NCI-H2107 (cell line): Measurements from ENCODE around the gene PIK3CG.

Experiments used
- DNase-seq: peaks from one replicate; lab custom pipeline; 2025; lab: John Stamatoyannopoulos, UW

PIK3CG gene

DNA sequence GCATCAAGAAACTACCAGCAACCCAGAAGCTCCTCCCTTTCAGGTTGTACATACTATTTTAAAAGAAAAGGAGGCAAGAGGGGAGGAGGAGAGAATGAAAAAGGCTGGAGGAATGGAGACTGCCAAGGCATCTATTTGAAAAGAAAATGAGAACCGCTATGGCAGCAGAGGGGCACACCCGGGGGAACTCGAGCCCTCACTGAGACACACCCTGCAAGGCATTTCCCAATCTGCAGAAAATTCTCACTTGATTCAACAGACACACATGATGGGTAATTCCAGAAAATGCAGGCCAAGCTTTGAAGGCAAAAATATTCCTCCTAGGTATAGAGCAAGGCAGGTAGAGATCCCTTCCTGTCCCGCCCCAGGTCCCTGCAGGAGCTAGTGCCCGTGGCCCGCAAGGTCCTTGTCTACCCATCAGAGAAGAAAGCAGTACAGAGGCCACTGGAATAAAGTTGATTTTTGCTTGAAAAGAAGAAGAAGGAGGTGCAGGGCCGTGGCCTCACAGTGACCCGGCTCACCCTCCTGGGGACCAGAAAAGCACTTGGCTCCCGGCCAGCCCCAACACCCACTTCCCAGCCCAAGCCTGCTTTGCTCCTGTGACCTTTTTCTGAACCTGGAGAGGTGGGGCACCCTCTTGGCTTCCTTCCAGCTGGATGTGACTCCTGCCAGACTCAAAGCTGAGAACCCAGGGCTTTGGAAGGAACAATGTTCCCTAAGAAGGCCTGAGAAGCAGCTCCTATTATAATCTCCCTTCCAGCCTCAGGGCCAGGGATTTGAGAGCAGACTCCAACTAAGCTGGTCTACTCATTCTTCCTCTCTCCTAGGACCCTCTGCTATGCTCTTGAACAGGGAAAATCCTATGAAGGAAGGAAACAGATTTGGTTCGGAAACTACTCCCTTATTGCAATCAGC, 6.2 kb upstream of the PIK3CG start:
- no peak for DNase-seq

DNA sequence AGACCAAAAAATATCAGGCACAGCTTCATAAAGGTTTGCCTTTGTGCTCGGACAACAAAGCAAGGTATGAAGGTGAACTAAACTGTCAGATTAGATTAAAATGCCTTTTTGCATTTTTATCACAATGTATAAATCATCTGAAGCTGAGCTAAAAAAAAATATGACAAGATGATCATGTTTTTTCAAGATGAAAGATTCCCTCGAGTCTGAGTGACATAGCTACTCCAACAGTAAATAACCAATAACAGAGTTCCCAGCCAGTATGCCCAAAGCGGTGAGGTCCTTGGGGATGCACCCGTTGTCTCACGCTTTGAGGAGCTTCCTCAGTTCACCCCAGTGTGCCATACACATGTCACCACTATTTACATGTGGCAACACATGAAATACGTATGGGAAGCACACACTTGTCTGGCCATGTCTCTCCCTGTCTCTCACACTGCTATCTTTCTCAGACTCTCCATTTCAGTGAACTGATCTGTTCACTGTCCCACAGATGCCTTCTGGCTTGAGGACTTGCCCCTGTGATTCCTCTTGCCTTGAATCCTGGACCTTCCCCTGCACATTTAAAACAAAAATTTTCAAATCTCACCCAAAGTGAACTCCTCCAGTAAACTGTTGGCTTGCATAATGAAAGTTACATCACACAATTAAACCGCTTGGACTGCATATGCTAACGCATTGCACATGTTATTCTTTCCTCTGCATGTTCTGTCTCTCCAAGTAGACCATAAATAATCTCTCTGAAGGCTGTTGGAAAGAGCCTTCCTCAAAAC, 2.6 kb upstream of the PIK3CG start:
- no peak for DNase-seq

DNA sequence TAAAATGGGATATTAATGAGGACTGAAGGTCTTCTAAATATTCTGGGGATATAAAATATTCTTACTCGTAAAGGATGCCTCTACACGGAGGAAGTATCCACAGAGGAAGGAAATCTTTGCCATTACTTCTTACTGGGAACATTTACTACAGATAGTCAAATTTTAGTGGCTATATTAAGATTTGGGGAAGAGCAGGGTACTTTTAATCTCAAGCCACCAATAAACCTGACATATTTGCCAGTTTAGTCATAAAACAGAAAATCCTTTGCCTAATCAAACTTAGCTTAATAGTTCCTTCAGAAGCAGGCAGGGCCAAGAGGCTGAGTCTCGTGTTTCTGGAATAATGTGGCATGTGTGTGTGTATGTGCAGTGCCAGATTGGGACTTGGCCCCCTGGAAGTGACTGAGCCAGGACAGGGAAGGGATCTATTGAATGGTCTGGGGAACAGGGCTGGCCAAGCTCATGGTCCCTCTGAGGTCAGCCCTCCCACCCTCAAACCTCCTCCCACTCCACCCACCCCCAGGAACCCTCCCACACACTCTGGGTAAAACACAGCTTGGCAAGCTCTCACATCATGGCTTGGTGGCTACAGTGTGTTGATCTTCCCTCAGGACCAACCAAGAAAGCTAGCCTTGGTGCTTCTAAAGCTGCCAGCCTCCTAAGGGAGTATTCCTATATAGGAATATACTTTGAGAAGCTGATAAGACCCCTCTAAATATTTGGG, 1.6 kb upstream of the PIK3CG start:
- DNase-seq, result no peak

DNA sequence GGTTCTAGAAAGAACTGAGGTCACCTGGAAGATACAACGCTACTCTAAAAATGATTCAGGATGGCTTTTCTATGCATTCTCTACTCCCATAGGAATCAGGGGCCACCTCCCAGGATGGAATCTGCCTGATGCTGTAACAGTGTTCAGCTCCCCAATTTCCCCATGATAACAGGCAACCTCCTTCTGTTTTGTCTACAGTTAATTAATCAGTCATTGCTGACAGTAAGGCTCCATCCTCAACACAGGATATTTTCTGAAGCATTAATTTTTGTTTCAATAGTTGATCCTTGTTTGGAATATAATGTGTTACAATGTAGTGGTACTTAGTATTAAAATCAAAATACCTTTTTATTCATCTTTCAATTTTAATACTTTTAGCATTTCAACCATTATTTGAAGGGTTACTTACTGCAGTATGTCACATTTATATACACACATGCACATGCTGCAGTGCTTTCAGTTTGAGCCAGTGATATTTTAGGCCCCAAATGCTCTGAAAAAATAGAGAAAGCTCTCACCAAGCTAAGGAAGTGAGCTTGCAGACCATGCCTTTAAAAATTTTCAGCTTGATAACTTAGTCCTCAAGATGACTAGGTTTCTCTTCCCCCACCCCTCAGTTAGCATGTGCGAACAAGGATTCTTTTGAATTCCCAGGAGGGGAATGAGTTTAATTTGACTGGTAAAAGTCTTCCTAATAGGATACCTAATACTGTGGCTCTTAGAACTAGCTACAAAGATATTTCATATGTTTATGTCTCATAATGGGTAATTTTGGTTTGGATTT, 592 bp upstream of the PIK3CG start:
- DNase-seq, result no peak

DNA sequence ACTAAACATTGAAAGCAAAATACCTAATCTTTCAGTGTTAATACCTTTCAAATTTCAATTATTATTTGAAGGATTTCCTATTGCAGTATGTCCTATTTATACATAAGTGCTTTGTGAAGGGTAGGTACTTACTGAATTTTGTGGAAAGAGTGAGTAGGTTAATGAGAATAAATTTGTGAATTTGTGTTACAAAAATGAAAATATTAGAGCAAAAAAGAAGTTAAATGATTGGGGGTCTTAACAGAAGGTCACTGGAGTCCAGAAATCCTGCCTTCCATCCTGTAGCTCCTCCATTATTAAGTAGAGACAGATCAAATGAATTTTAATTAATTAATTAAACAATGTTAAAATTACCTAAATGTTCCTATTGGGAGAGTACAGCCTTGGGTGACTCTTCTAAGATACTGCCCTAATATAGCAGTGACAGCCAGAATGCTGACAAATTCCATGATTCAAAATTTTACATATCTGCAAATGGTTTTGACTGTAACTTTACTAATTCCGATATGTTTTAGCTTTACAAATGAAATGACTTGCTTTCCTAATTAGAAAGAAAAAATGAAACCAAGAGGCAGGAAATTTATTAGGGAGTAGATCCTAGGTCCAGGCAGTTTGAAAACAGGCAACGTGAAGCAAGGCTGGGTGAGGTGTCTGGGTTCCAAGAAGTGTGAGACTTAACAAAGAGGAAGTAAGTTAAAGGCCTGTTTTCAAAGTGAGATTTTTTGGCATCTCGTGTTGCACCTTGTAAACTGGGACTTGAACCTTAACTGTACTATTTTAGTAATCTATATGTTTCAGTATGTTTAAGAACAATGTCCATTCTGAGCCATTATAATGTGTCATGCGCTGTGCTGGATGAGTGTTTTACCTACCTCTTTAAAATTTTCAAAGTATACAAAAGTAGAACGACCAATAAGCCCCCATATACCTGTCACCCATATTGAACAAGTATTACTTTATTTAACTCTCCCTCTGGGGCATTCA, 1.5 kb downstream of the PIK3CG start:
- DNase-seq, result no peak

DNA sequence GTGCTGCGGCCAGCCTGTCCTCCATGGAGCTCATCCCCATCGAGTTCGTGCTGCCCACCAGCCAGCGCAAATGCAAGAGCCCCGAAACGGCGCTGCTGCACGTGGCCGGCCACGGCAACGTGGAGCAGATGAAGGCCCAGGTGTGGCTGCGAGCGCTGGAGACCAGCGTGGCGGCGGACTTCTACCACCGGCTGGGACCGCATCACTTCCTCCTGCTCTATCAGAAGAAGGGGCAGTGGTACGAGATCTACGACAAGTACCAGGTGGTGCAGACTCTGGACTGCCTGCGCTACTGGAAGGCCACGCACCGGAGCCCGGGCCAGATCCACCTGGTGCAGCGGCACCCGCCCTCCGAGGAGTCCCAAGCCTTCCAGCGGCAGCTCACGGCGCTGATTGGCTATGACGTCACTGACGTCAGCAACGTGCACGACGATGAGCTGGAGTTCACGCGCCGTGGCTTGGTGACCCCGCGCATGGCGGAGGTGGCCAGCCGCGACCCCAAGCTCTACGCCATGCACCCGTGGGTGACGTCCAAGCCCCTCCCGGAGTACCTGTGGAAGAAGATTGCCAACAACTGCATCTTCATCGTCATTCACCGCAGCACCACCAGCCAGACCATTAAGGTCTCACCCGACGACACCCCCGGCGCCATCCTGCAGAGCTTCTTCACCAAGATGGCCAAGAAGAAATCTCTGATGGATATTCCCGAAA, 2.7 kb downstream of the PIK3CG start:
- no peak for DNase-seq

DNA sequence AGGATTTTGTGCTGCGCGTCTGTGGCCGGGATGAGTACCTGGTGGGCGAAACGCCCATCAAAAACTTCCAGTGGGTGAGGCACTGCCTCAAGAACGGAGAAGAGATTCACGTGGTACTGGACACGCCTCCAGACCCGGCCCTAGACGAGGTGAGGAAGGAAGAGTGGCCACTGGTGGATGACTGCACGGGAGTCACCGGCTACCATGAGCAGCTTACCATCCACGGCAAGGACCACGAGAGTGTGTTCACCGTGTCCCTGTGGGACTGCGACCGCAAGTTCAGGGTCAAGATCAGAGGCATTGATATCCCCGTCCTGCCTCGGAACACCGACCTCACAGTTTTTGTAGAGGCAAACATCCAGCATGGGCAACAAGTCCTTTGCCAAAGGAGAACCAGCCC, 3.3 kb downstream of the PIK3CG start:
- no peak for DNase-seq

DNA sequence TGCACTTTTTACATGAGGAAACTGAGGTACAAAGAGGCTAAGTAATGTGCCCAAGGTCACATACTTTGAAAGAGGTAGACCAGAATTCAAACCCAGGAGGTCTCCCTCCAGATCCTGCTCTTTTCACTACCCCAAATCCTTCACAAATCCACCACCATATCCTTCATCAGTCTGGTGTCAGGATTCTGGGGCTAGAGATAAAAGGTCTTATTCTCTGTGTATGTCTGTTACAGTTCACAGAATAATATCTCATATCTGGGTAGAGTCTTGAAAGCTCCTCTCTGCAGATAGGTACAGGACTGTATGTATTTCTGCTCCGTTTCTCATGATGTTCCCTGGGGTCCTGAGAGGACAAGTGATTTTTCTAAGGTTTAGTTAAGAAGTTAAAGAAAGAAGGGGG, 4.9 kb downstream of the PIK3CG start:
- DNase-seq, result no peak

DNA sequence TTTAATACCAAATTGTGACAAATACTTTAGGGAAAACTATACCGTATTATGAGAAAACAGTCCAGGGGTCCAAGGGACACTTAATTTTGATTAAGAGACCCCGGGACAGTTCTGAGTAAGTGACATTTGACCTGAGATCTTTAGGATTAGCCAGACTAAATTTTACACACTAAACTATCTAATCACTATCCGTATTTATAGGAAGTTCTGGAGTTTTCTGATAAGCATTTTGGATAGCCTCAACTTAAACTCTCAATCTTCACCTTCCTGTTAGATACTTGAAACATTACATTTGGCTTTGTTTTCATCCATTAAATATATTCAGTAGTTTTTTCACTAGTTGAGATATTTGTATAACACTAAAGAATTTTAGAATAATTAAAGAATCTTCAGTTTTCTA, 5.4 kb downstream of the PIK3CG start:
- no peak for DNase-seq

DNA sequence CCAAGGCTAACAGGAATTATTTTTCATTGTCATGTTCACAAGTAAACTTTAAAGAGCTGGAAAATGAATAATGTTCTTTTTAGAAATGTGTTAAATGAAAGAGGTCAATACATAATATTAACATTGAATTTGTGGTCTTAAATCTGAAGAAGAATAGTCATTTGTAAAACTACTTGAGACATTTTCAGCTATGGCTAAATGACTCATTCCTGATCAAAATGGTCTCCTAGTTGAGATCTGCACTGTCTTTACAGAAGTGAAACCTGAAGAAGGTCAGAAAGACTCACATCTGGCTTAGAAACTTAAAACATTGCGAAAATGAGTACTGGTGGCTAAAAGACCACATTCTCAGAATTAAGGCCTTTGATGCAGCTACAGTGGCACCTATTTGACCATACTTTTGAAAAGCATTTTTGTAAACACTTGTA, 5.9 kb downstream of the PIK3CG start:
- DNase-seq, result no peak

DNA sequence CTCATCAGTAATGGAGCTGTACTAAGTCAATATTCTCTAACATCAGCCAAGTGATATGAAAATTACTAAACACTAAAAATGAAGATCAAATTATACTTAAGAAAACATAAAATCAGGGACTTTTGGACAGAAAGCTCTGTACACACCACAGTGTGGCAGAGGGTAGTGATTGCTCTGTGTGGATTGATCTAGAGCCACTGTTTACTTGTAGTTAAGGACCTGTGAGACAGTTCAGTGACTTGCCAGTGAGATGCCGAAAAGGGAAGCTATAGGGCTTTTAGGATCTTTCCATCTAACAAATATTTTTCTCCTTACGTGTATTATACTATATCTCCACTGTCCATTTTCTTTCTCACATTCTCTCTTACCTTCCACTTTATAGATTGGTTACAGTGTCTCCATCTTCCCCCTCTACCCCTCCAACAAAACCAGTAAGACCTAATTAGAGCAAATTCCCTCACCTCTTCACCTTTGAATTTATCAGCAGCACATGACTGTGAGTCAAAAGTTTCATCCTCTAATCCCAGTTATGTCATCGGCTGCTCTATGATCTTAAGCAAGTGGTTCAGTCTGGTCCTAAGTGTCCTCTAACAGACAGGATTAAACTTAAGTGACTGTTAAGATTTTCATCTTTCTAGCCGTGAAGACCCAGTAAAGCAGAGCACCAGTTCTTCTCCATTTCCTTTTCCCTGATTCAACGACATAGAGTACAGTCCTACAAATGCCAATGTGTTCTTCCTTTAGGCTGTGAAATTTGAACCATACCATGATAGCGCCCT, 6.9 kb downstream of the PIK3CG start:
- DNase-seq, result no peak

DNA sequence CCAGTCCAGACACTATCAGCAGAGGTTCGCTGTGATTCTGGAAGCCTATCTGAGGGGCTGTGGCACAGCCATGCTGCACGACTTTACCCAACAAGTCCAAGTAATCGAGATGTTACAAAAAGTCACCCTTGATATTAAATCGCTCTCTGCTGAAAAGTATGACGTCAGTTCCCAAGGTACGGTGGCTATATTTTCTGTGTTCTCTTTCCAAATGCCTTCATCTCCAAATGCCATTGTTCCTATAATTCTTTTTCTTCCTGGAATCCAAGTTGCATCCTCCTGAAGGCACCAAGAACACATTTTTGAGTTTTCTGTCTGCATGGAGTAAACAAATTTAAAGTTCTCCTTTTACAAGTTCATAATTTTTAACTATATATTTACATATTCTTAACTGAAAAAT, 7.7 kb downstream of the PIK3CG start:
- DNase-seq, result no peak

DNA sequence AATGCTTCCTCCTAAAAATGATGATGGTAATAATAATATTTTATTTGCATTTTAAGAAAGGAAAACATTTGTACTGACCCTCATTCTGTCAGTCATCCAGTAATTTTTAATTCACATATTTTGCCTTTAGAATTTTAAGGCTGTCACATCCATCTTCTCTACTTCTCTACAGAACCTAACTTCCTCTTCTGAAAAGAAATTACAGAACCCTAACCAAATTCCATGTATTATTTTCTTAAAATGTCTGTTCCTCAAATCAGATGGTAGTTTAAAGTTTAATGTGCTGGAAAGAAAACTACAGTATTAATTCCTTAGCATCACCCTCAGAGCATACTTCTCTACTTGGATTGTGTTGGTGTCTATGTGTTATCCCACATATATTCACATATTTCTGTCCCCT, 9.0 kb downstream of the PIK3CG start:
- no peak for DNase-seq

DNA sequence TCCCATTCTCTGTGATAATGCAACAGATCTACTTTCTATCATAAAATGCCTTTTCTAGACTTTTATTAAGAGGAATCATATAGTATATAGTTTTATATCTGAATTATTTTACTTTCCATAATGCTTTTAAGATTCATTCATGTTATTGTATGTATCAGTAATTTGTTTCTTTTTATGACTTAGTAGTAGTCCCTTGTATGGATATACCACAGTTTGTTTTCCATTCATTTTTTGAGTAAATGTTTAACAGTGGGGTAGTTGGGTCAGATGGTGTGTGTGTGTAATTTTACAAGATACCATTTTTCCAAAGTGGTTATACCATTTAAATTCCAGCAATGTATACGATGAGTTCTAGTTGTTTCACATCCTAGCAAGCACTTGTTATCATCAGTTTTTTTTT, 10.4 kb downstream of the PIK3CG start:
- no peak for DNase-seq

DNA sequence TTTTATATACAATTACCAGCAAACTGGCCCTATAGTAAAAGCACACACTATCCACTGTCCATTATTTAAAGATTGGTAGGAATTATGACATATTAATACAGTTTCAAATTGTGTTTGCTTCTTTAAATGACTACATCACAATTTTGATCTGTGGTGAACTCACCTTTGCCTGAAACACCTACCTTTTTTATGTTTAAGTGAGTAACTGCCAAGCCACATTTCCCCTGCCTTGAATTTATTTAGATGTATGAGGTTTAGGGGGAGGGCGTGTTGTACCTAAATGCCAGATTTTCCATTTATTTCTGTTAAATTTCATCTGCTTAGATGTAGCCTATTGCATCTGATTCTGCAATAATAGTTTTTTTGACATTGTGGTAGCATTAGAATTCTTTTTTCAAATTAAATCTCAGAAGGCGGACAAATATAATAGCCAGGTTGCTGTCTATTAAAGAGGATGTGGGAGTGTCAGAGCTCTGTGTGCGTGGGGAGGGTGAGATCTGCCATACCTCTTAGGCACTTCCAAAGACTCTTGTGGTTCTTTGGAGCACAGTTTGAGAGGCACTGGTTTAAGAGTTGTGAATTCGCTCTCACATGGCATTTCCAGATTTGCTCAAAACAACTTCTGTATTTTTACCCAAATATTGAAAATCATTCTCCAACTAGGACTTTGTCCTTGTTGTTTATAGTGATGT, 13.8 kb downstream of the PIK3CG start:
- no peak for DNase-seq

DNA sequence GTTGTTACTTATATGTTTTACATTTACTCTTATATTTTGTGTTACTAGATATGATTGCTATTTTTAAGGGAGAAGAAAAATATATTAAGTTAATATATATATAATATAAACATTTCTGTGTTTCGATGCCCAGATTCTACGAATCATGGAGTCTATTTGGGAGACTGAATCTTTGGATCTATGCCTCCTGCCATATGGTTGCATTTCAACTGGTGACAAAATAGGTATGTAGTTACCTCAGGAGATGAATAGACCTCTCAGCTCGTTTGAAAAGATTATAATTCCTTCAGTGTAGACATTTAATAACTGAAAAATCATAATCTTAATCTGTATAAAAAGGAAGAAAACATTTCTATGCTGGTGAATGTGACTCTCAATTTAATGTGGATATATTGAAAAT, 16.9 kb downstream of the PIK3CG start:
- no peak for DNase-seq

DNA sequence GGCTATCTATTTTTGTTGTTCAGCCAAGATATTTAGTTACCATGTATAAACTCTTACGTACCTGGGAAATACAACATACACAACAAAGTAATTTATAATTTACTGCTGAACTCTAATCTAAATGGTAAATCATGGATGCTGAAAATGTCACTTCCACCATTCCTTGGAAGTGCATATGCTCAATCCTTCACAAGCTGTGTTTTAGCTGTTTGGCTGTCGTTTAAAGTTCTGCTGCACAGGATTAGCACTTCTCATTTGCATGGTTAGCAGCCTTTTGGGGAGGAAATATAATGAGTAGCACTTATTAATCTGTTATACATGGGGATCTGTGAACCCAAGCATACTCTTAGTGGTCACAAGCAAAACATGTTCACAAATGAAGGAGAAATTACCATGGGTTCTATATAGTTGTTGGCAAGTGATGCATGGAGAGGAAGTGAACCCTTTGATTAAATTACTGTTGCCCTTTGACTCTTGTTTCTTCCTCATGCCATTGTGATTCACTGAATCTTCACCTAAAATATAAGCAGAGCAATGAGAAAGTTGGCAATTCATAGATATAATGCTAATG, 18.5 kb downstream of the PIK3CG start:
- DNase-seq, result no peak

DNA sequence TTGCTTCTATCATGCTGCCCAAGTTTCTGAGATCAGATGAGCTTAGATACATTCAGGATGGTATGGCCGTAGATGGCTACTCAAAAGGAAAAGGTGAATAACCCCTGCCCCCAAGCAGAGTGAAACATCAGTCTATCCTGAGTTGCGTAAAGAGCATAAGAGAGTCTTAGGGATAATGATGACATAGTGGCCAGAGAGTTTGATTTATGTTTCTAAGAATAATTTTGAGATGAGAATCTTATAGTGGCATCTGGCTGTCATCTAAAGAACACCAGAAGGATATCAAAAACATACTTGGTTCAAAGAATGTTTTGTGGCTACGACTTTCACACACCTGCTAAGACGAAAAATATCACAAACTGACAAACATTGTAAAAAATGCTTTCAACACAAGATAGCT, 20.6 kb downstream of the PIK3CG start:
- no peak for DNase-seq
